Kasumi-1 (cell line): ENCODE data around the gene ADAMTS2.

ENCODE experiments used
- DNase-seq, 2 experiments: peaks; one replicate each; lab custom pipeline; 2025; lab: John Stamatoyannopoulos, UW

ADAMTS2 gene

GRCh38 chr5:179278546-179278945, 66.7 kb downstream of the ADAMTS2 start:
- peak in 1 of 2 experiments; percentile 13 for DNase-seq

- no peak for DNase-seq
Measured at GRCh38 chr5:179278119-179278518, 67.1 kb downstream of the ADAMTS2 start.

GRCh38 chr5:179276838-179277395, 68.3 kb downstream of the ADAMTS2 start:
- no peak for DNase-seq

- DNase-seq: no peak
Measured at GRCh38 chr5:179275941-179276837, 69.1 kb downstream of the ADAMTS2 start.

- no peak for DNase-seq
Measured at GRCh38 chr5:179275381-179275878, 69.8 kb downstream of the ADAMTS2 start.

GRCh38 chr5:179274321-179275315, 70.6 kb downstream of the ADAMTS2 start:
- DNase-seq: no peak

GRCh38 chr5:179273441-179274145, 71.7 kb downstream of the ADAMTS2 start:
- no peak for DNase-seq

- DNase-seq: no peak
Measured at GRCh38 chr5:179273073-179273435, 72.2 kb downstream of the ADAMTS2 start.

- DNase-seq: no peak
Measured at GRCh38 chr5:179272326-179273072, 72.8 kb downstream of the ADAMTS2 start.

- DNase-seq: no peak
Measured at GRCh38 chr5:179271821-179272325, 73.4 kb downstream of the ADAMTS2 start.

- DNase-seq: no peak
Measured at GRCh38 chr5:179271428-179271734, 73.9 kb downstream of the ADAMTS2 start.

GRCh38 chr5:179270581-179271427, 74.5 kb downstream of the ADAMTS2 start:
- no peak for DNase-seq

- DNase-seq: no peak
Measured at GRCh38 chr5:179269781-179270543, 75.3 kb downstream of the ADAMTS2 start.

- no peak for DNase-seq
Measured at GRCh38 chr5:179268966-179269693, 76.1 kb downstream of the ADAMTS2 start.

- no peak for DNase-seq
Measured at GRCh38 chr5:179268399-179268952, 76.8 kb downstream of the ADAMTS2 start.

GRCh38 chr5:179267671-179268083, 77.6 kb downstream of the ADAMTS2 start:
- no peak for DNase-seq

- no peak for DNase-seq
Measured at GRCh38 chr5:179267071-179267670, 78.1 kb downstream of the ADAMTS2 start.
